Skeletal muscle satellite cell (primary cell): ENCODE results near the gene SPRR1B. TPM values are rescaled to one million over a fixed set of nuclear protein-coding genes. Genes with fewer than 3 reads are reported as not detected.

ENCODE experiments used
- small RNA-seq: library from RNA; depleted of rRNA; stranded (forward); fragments of <200 nt; gene quantifications from one replicate; pipeline ENCODE3, GENCODE V24; 2012

SPRR1B gene

Small RNA genes lying within 50 kb of the gene (small RNA-seq; reads per million reads assigned to genes)
- gene AL356867.1 (not detected), gene RF00322 (not detected), gene SPRR1A (not detected)
